EH (cell line): ENCODE data around the gene IGF2.

Source experiments
- DNase-seq: peaks from one replicate; pipeline ENCODE4 v3.0.0-alpha.2; 2015; ENCODE audit warnings: low read depth

The IGF2 gene

DNA sequence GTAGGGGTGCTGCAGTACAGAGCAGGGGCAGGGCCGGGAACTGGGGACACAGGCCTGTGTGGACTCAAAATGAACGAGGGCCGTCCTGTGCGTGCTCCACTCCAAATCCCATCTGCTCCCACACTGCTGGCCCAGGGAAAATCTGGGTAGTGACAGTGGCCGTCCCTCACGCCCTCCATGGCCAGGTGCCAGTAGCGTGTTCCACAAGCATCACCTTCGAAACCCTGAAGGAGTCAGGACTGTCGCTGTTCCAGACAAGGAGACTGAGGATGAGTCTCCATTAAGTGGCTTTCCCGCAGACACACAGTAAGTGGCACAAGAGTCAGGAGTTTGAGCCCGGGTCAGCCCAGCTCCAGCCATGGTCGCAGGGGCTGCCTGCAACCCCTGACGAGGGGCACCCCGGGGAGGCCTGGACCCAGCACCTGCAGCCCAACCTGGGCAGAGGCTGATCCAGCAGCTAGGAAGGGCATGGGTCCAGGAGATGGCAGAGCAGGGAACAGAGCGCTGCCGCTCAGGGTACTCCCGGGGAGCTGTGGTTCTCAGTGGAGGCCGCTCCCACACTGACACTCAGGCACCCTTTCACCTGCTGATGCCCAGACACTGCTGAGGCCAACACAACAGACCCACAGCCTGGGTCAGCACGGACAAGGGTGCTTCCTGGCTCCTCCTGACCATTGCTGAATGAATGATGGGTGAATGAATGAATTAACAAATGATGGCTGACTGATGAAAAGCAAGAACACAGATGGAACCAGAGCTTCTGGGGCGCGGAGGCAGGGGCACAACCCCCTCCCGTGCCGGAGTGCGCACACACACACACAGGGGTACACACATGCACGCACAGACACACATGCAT is 35.3 kb downstream of the IGF2 start:
- no peak for DNase-seq

GRCh38 chr11:2102883-2103213 is 36.3 kb downstream of the IGF2 start:
- DNase-seq: no peak

DNA sequence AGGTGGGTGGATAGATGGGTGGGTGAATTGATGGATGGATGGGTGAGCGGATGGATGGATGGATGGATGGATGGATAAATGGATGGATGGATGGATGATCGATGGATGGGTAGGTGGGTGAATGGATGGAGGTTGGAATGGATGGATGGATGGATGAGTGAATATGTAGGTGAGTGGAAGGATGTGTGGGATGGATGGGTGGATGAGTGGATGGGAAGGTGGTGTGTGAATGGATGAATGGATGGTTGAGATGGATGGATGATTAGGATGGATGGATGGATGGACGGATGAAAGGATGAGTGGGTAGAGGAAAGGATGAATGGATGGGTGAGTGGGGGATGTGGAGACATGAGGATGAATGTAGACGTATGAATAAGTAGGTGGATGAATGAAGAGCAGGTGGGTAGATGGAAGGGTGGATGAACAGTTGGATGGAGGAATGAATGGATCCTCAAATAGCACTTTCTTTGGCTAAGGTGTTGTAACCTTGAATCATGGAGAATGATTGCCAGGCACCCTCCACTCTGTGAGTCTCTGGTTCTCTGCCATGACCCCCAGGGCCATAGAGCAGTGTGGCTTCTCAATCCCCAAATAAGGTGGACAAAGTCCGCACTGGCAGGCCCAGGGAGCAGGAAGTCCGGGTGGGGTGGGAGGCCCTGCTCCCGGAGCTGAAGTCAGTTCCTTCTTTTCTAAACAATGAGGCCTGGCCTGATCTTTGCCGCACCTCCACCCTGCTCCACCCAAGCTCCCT is 36.9 kb downstream of the IGF2 start:
- no peak for DNase-seq

DNA sequence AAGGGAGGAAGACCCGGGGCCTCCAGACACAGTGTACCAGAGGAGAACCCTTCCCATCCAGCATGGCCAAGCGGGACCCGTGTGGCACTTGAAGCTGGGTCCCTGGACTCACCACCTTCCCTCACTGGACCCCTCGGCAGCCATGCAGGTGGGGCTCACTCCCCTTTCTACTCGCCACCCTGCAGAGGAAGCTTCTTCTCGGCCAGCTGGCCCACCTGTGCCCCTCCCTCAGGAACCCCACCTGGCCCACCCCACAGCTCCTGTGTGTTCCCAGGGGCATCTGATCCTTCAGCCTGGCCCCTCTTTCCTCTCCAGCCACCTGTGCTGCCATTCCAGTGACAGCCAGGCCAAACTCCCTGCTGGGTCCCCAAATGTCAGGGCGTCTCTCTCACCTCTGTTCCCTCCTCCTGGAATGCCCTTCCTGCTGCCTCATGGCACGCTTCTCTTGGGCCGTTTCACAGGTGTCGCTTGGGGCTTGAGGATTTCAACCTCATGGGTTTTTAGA is 38.0 kb downstream of the IGF2 start:
- DNase-seq: no peak

- DNase-seq: no peak
Measured at GRCh38 chr11:2100361-2101170, 38.6 kb downstream of the IGF2 start.

- no peak for DNase-seq
Measured at GRCh38 chr11:2099516-2100349, 39.5 kb downstream of the IGF2 start.

DNA sequence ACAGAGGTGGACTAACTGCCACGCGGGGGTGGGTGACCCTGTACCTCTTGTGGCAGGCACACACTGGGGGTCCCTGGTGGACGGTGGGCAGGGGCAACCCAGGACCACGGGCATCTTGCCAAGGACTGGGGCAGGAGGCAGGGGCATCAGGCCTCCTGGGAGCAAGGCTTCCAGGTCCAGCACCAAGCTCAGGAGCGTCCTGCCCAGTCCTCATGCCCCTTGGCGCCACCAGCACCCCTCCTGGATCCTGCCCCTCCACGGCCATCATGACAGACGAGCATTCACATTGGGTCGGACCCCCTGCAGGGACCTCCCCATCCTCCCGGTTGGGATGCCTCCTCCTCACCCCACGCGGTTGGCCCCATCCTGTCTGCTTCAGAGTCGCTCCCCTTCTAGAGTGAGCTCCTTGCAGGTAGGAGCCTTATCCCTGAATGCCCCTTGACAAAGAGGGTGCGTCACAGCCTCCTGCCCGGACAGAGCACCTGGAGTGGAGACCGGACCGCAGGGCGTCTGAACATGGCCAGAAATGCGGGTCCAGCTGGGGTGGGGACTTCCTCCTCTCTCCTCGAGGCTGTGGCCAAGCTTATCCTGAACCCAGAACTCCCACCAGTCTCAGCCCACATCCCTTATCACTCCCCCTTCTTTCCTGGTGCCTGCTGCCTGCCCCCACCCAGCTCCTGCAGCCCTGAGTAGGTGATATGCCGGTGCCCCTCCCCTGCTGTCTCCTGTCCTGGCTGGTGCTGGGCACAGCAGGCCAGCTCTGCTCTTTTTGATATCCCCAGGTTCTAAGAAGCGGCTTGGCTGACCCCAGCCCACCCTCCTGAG is 40.3 kb downstream of the IGF2 start:
- no peak for DNase-seq

DNA sequence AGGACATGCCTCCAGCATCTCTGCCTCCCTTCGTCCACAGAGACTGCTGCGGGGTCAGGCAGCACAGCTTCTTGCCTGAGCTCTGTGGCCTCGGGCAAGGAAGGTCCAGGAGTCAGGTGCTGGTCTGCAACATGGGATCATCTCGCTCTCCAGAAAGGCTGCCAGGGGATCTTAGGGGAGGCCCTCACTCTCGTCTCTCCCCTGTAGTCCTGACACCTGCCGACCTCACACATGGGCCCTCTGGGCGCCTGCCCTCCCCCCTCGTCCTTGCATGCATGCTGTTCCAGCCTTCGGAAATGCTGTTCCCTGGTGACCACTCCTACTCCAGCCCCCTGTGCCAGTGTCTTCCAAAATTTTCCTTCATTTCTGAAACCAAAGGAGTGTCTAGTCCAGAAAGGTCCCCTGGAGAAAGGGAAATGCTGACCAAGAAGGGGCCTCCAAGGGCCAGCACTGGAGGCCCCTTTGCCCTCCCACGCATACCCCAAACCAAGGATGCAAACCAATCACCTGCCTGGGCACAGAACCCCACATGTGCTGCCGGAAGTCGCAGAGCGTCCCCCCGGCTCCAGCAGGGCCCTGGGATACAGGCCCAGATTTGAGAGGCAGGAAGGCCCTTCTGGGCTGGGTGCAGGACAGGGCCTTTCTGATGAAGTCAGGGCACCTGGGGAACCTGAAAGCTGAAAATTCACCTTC is 41.0 kb downstream of the IGF2 start:
- DNase-seq: no peak

DNA sequence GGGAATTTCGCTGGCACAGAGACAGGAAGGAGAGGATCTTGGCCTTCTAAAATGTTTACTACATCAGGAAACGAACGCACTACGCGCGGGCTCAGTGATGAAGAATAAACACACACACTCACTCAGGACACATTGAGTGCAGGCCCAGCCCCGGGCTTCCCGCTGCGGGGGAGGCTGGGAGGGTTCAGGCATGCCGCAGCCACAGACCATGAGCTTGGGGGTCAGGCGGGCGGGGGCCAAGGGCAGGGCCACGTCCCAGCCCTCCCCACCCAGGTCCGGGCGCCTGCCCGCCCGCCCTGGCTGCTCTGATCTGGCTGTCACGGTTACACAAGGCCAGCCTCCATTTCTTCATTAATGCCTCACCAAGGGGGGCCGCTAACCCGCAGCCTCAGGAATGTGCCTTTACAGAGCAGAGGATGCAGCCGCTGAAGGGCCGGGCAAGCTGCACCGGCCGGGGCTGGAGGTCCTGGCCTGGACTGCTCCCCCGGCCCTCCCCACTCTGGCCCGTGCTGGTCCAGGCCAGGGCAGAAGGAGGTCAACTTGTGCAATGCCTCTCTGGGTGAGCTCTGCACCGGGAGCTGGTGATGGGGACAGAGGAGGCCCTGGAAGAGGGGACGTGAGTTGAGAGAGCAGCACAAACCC is 41.7 kb downstream of the IGF2 start:
- peak; percentile 95 for DNase-seq

DNA sequence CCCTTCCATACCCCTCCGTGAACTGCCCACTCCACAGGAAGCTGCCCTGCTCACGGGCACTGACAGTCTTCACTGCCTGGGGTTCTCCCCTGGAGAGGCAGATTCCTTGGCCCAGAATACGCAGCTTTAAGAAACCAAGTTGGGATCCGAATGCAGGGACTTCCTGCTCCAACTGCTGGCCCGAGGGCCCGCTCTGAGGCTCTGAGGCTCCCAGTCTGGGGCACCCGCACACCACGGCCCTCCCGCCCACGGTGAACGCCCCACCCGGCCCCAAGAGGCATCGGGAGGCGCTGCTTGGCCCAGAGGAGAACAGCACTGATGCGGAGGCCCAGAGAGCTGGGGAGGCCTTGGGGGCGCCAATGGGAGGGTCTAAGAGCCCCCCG is 42.3 kb downstream of the IGF2 start:
- DNase-seq: peak; percentile 67

DNA sequence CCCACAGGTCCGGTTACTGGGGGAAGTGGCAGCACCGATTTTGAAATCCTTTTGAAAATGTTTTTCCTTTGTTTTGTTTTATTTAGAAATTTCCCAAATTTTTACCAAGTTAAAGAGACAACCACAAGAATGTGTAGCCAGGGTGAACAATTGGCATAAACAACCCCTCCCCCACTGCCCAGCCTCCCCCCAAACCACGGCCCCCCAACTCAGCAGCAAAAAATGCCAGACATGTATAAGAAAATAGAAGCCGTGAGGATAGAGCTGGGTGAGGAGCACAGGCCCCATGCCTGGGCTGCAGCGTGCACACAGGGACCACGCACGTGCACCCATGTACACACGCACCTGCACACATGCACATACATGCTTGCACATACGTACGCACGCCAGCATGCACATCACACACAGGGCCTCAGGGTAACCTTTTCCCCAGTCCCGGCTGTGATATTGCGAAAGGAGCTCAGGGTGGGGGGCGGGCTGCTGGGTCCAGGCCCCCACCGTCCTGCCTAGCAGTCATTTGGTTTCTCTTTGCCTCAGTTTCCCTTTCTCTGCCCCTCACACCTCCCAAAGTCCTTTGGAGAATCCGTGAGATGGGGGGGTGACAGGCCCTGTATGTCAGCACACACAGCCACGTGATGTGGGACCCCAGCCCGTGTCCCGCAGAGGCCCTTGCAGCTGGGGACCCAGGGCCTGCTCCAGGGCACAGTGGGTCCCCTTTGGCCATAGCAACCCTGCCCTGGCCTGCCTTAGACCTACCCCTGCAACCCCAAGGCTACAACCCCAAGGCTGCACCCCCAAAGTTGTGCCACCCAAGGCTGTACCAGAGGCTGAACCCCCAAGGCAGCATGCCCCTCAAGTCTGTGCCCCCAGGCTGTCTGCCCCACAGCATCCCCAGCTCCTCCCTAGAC is 42.9 kb downstream of the IGF2 start:
- DNase-seq: peak; percentile 90

DNA sequence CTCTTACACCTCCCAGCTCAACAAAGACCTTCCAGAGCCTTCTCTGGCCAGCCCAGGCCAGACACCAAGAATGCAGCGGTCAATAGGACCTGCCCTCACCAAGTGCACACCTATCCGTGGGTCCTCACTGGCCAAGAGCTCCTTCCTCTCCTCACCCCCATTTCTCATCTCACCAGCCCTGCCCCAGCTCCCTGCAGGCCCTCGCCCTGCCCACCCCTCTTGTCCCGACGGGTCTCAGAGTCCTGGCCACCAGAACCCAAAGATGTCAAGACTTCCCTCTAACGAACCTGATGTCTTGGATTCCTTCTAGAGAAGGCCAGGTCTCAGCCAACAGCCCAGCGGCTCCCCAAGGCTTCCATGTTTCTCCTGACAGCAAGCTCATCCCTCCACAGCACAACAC is 43.6 kb downstream of the IGF2 start:
- no peak for DNase-seq

- no peak for DNase-seq
Measured at GRCh38 chr11:2095198-2095520, 44.0 kb downstream of the IGF2 start.

- DNase-seq: no peak
Measured at GRCh38 chr11:2094354-2095197, 44.6 kb downstream of the IGF2 start.

DNA sequence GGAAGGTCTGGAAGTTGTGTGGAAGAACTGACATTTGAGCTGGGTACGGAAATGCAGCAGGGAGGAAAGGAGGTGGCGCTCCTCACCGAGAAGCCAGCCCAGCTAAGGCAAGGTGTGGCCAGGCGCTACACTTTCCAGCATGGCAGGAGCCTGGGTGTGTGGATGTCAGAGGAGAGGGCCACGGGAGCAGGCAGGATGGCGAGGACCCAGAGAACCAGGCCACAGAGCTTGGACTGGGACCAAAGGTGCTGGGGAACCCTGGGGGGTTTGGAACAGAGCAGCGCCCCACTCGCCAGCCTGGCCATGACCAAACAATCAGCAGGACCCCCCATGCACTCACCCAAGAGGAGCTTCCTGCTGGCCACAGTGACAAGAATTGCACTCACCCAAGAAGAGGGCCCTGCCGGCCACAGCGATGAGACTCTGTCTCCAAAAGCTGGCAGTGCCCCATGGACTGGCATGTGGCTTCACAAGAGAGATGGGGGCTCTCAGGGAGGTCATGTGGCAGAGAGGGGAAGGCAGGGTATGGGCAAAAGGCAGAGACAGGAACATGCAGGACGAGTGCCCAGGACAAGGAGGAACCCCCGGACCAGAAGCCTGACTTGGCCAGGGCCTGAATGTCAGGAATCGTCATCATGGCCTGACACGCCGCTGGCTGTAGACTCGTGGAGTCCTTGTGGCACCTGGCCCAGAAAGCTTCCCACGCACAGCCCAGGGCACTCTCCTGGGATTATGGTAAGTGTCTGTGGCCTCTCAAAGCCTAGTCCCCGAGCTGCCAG is 45.4 kb downstream of the IGF2 start:
- no peak for DNase-seq

- DNase-seq: peak; percentile 36
Measured at GRCh38 chr11:2092956-2093412, 46.2 kb downstream of the IGF2 start.

DNA sequence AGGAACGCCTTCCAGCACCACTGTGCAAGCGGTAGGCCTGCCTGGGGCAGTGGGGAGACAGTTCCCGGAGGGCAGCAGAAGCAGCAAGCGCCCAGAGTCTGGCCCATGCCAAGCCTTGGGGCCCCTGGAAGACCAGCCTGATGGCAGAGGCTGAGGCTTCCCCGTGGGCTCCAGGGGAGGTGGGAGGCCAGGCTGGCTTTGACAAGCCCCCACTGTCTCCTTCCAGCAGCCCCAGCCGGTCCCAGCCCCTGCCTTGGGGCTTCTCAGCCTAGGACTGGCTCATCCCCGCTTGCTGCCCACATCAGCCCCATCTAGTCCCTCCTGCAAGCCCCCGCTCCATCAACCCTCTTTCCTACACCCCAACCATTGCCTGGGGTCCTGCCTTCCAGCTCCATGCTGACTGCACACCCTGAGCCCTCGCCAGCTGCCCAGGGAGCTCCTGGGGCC is 46.7 kb downstream of the IGF2 start:
- DNase-seq: no peak
